ENCODE results near the gene ARSA.
"Not testable (repeated sequence)": the region's sequence is repeated elsewhere in the genome, so short reads cannot be mapped to it uniquely, and the experiment has no call there.

Gene ARSA

GRCh38 chr22:50621356-50621880, 6.5 kb downstream of the ARSA start:
- peak in 3 of 5 donors; percentile 17 to 88 (median 27) for DNase-seq

GRCh38 chr22:50620593-50621355, 7.2 kb downstream of the ARSA start:
- DNase-seq: peak; percentile 77 to 90 (median 86)

- not testable (repeated sequence) for DNase-seq
Measured at GRCh38 chr22:50614296-50614695, 13.7 kb downstream of the ARSA start.

GRCh38 chr22:50613291-50613981, 14.5 kb downstream of the ARSA start:
- DNase-seq: no peak

- no peak for DNase-seq
Measured at GRCh38 chr22:50612528-50613221, 15.3 kb downstream of the ARSA start.

GRCh38 chr22:50612168-50612527, 15.8 kb downstream of the ARSA start:
- DNase-seq: no peak

GRCh38 chr22:50611341-50612060, 16.5 kb downstream of the ARSA start:
- no peak for DNase-seq

GRCh38 chr22:50610581-50610980, 17.4 kb downstream of the ARSA start:
- no peak for DNase-seq

GRCh38 chr22:50610041-50610451, 17.9 kb downstream of the ARSA start:
- no peak for DNase-seq

- DNase-seq: no peak
Measured at GRCh38 chr22:50609599-50609998, 18.4 kb downstream of the ARSA start.

GRCh38 chr22:50608996-50609395, 19.0 kb downstream of the ARSA start:
- DNase-seq: no peak

- not testable (repeated sequence) for DNase-seq
Measured at GRCh38 chr22:50608058-50608840, 19.7 kb downstream of the ARSA start.

- no peak for DNase-seq
Measured at GRCh38 chr22:50607659-50608020, 20.3 kb downstream of the ARSA start.

GRCh38 chr22:50606946-50607658, 20.9 kb downstream of the ARSA start:
- no peak for DNase-seq

GRCh38 chr22:50606165-50606945, 21.6 kb downstream of the ARSA start:
- DNase-seq: no peak

GRCh38 chr22:50605613-50606074, 22.3 kb downstream of the ARSA start:
- no peak for DNase-seq

- DNase-seq: no peak
Measured at GRCh38 chr22:50605002-50605612, 22.8 kb downstream of the ARSA start.

- DNase-seq: no peak
Measured at GRCh38 chr22:50604256-50605001, 23.5 kb downstream of the ARSA start.
